H1 (cell line): Measurements from ENCODE around the gene TRIM21. TPM values are rescaled to one million over a fixed set of nuclear protein-coding genes. Genes with fewer than 3 reads are reported as not detected.

Experiments used
- CTCF ChIA-PET: fragments of 300-600 bp; sonication (Branson Sonifier 250); formaldehyde crosslinking; loops from one replicate; lab custom pipeline; 2021; ENCODE audit not compliant: partially characterized antibody; lab: Charles Lee
- POLR2A ChIA-PET: fragments of 300-600 bp; sonication (Branson Sonifier 250); formaldehyde crosslinking; loops from one replicate; lab custom pipeline; 2021; ENCODE audit warnings: inconsistent platforms; ENCODE audit not compliant: partially characterized antibody; lab: Charles Lee
- DNase-seq, 2 experiments: peaks; one replicate each; pipeline versions ENCODE4 v3.0.0 to v3.0.0-alpha.2; 2010 to 2022; ENCODE audit warnings: low spot score in 2 of 2, low read depth in 1 of 2, mixed read lengths in 1 of 2
- FAIRE-seq: peaks from 2 replicates; lab custom pipeline; 2011; peaks lifted over from hg19 to GRCh38; lab: Jason Lieb, UNC
- H2AFZ ChIP-seq: 2 replicates; pipeline ENCODE4 v1.8.1; 2012; ENCODE audit warnings: low read length, inconsistent platforms
- H2AK5ac ChIP-seq: 2 replicates; pipeline ENCODE4 v1.6.1; 2013; ENCODE audit warnings: low read depth, low read length
- H2BK120ac ChIP-seq: replicated peaks from 2 replicates; pipeline ENCODE3; 2013; ENCODE audit warnings: low read depth, low read length, inconsistent platforms
- H2BK12ac ChIP-seq: 2 replicates; pipeline ENCODE4 v1.6.1; 2013; ENCODE audit warnings: low read depth, low read length
- H2BK15ac ChIP-seq: 2 replicates; pipeline ENCODE4 v1.6.1; 2013; ENCODE audit warnings: low read length
- H2BK20ac ChIP-seq: 2 replicates; pipeline ENCODE4 v1.6.1; 2013; ENCODE audit warnings: low read length
- H2BK5ac ChIP-seq: 2 replicates; pipeline ENCODE4 v1.6.1; 2013; ENCODE audit warnings: low read depth, low read length
- H3K14ac ChIP-seq: 2 replicates; pipeline ENCODE4 v1.6.1; 2013; ENCODE audit warnings: inconsistent platforms; ENCODE audit not compliant: insufficient read length
- H3K18ac ChIP-seq: 2 replicates; pipeline ENCODE4 v1.6.1; 2013; ENCODE audit warnings: low read length; ENCODE audit errors: extremely low read depth
- H3K23ac ChIP-seq: 2 replicates; pipeline ENCODE4 v1.6.1; 2013; ENCODE audit warnings: inconsistent platforms; ENCODE audit not compliant: insufficient read length
- H3K23me2 ChIP-seq: 2 replicates; pipeline ENCODE4 v1.6.1; 2013; ENCODE audit warnings: low read depth, low read length
- H3K27ac ChIP-seq: 2 replicates; pipeline ENCODE4 v1.6.1; 2011; ENCODE audit warnings: low read depth, low read length, inconsistent platforms
- H3K27me3 ChIP-seq, 4 experiments: replicated peaks in 1 of 4; 1 replicate in 1 of 4; 2 replicates in 3 of 4; pipeline versions ENCODE4 v1.6.1 to v1.8.1; 2011 to 2013; ENCODE audit warnings: low read length in 3 of 4, mild to moderate bottlenecking in 3 of 4, inconsistent platforms in 2 of 4, mixed read lengths in 2 of 4, moderate library complexity in 1 of 4; ENCODE audit not compliant: control insufficient read depth in 3 of 4, insufficient read depth in 3 of 4; ENCODE audit errors: extremely low read depth in 1 of 4
- H3K36me3 ChIP-seq, 4 experiments: 2 replicates each; pipeline versions ENCODE4 v1.6.1 to v1.8.1; 2011 to 2013; ENCODE audit warnings: mild to moderate bottlenecking in 4 of 4, low read length in 3 of 4, moderate library complexity in 2 of 4, control low read depth in 1 of 4, inconsistent platforms in 1 of 4; ENCODE audit not compliant: insufficient read depth in 4 of 4, control insufficient read depth in 2 of 4
- H3K4ac ChIP-seq: replicated peaks from 2 replicates; pipeline ENCODE3; 2013; ENCODE audit warnings: low read length, low read depth, mixed read lengths, inconsistent platforms; ENCODE audit not compliant: insufficient read length
- H3K4me1 ChIP-seq, 4 experiments: replicated peaks in 1 of 4; 1 replicate in 1 of 4; 2 replicates in 3 of 4; pipeline versions ENCODE4 v1.6.1 to v1.8.1; 2011 to 2013; ENCODE audit warnings: low read length in 3 of 4, inconsistent platforms in 2 of 4, mixed read lengths in 1 of 4; ENCODE audit not compliant: insufficient read depth in 4 of 4, control insufficient read depth in 3 of 4
- H3K4me2 ChIP-seq, 2 experiments: 2 replicates each; pipeline versions ENCODE4 v1.6.1 to v1.8.1; 2011 to 2013; ENCODE audit warnings: low read depth in 2 of 2, low read length in 2 of 2, control low read depth in 1 of 2, inconsistent platforms in 1 of 2, mild to moderate bottlenecking in 1 of 2; ENCODE audit not compliant: insufficient read depth in 1 of 2
- H3K4me3 ChIP-seq, 4 experiments: fragments of 200-600, 300-600 bp in 1 of 4; sonication (generic), shearing (Covaris generic), sonication (Bioruptor Twin) in 1 of 4; 2 replicates each; pipeline versions ENCODE4 v1.5.1 to v1.8.1; 2011 to 2016; ENCODE audit warnings: low read length in 4 of 4, low read depth in 3 of 4, control low read depth in 2 of 4, inconsistent platforms in 2 of 4, mild to moderate bottlenecking in 2 of 4, mixed read lengths in 1 of 4, moderate library complexity in 1 of 4; ENCODE audit not compliant: insufficient read depth in 2 of 4; ENCODE audit errors: extremely low read depth in 1 of 4
- H3K56ac ChIP-seq: replicated peaks from 2 replicates; pipeline ENCODE3; 2013; ENCODE audit warnings: low read depth, mild to moderate bottlenecking, mixed read lengths, low read length, inconsistent platforms; ENCODE audit not compliant: insufficient read length
- H3K79me1 ChIP-seq: 2 replicates; pipeline ENCODE4 v1.6.1; 2013; ENCODE audit warnings: low read depth, low read length, control low read depth
- H3K79me2 ChIP-seq, 2 experiments: 2 replicates each; pipeline versions ENCODE4 v1.6.1 to v1.8.1; 2012 to 2013; ENCODE audit warnings: low read length in 2 of 2, mild to moderate bottlenecking in 2 of 2, inconsistent platforms in 1 of 2; ENCODE audit not compliant: insufficient read depth in 2 of 2, control insufficient read depth in 1 of 2
- H3K9ac ChIP-seq, 4 experiments: replicated peaks in 1 of 4; 1 replicate in 1 of 4; 2 replicates in 3 of 4; pipeline versions ENCODE4 v1.6.1 to v1.8.1; 2011 to 2013; ENCODE audit warnings: low read depth in 3 of 4, low read length in 3 of 4, control low read depth in 2 of 4, mild to moderate bottlenecking in 2 of 4, moderate library complexity in 2 of 4, inconsistent platforms in 1 of 4; ENCODE audit errors: extremely low read depth in 1 of 4
- H3K9me3 ChIP-seq, 2 experiments: 2 replicates each; pipeline versions ENCODE4 v1.6.1 to v1.8.1; 2012 to 2013; ENCODE audit warnings: mild to moderate bottlenecking in 2 of 2, moderate library complexity in 2 of 2, control low read depth in 1 of 2, inconsistent platforms in 1 of 2, low read depth in 1 of 2, low read length in 1 of 2, mixed read lengths in 1 of 2; ENCODE audit not compliant: insufficient read depth in 2 of 2
- H4K20me1 ChIP-seq, 2 experiments: replicated peaks in 1 of 2; 2 replicates each; pipeline versions ENCODE3 to v1.8.1; 2011 to 2013; ENCODE audit warnings: inconsistent platforms in 2 of 2, low read length in 2 of 2, mild to moderate bottlenecking in 1 of 2; ENCODE audit not compliant: insufficient read depth in 2 of 2, control insufficient read depth in 1 of 2
- H4K5ac ChIP-seq: 2 replicates; pipeline ENCODE4 v1.6.1; 2013; ENCODE audit warnings: low read length, low read depth, mixed read lengths, inconsistent platforms; ENCODE audit not compliant: insufficient read length
- H4K8ac ChIP-seq: 2 replicates; pipeline ENCODE4 v1.8.0; 2013; ENCODE audit warnings: mild to moderate bottlenecking, moderate library complexity, low read length, inconsistent platforms; ENCODE audit not compliant: insufficient read depth; ENCODE audit errors: extremely low read depth
- H4K91ac ChIP-seq: replicated peaks from 2 replicates; pipeline ENCODE3; 2013; ENCODE audit warnings: low read length, mixed read lengths, inconsistent platforms; ENCODE audit not compliant: insufficient read length
- ASH2L ChIP-seq: fragments of 200-600, 300-600 bp; sonication (generic); IDR thresholded peaks from one replicate; pipeline ENCODE4 v1.7.1; 2017; ENCODE audit warnings: low read length
- BACH1 ChIP-seq: IDR thresholded peaks from 2 replicates; pipeline ENCODE4 v1.6.1; 2012; ENCODE audit warnings: low read length, improper control_type of control experiment
- CBX8 ChIP-seq: fragments of 300-800, 300-1000 bp; sonication (generic); IDR thresholded peaks from 2 replicates; pipeline ENCODE4 v1.7.1; 2016; ENCODE audit warnings: low read depth, low read length, borderline replicate concordance
- HDAC2 ChIP-seq, 2 experiments: fragments of 300-600 bp in 1 of 2; sonication (generic) in 1 of 2; IDR thresholded peaks; 2 replicates each; pipeline ENCODE4 v1.6.1; 2011 to 2012; ENCODE audit warnings: low read depth in 2 of 2, low read length in 2 of 2, mild to moderate bottlenecking in 2 of 2, moderate library complexity in 2 of 2, borderline replicate concordance in 1 of 2, inconsistent platforms in 1 of 2
- KDM1A ChIP-seq: fragments of 200-600, 300-600 bp; sonication (generic); IDR thresholded peaks from 2 replicates; pipeline ENCODE4 v1.7.1; 2016; ENCODE audit warnings: mild to moderate bottlenecking, low read length, borderline replicate concordance
- NRF1 ChIP-seq: IDR thresholded peaks from 2 replicates; pipeline ENCODE4 v1.6.1; 2011; ENCODE audit warnings: mild to moderate bottlenecking, low read depth, low read length, improper control_type of control experiment
- RBBP5 ChIP-seq: IDR thresholded peaks from 2 replicates; pipeline ENCODE4 v1.7.1; 2012; ENCODE audit warnings: low read depth, mild to moderate bottlenecking, inconsistent platforms, low read length, moderate library complexity, borderline replicate concordance
- RFX5 ChIP-seq: IDR thresholded peaks from 2 replicates; pipeline ENCODE4 v1.6.1; 2011; ENCODE audit warnings: low read depth, low read length, improper control_type of control experiment, borderline replicate concordance
- RNF2 ChIP-seq: fragments of 200-900, 300-1000 bp; sonication (generic); IDR thresholded peaks from 2 replicates; pipeline ENCODE4 v1.7.1; 2016; ENCODE audit warnings: borderline replicate concordance, low read depth, mild to moderate bottlenecking, antibody characterized with exemption, low read length; ENCODE audit not compliant: poor library complexity, severe bottlenecking; ENCODE audit errors: missing control alignments
- SRF ChIP-seq: IDR thresholded peaks from 2 replicates; pipeline ENCODE4 v1.6.1; 2011; ENCODE audit warnings: mild to moderate bottlenecking, low read depth, low read length, moderate library complexity
- WGBS, 2 experiments: shearing (Covaris generic) in 1 of 2; methylation state at CpG; one replicate each; pipeline versions ENCODE4 v1.1.6 to v1.1.7; 2013 to 2015; ENCODE audit warnings: low lambda C conversion rate in 2 of 2, mixed read lengths in 2 of 2, inconsistent platforms in 1 of 2, low coverage in 1 of 2, missing lambda C conversion rate in 1 of 2; ENCODE audit not compliant: insufficient replicate concordance in 2 of 2, insufficient coverage in 1 of 2, insufficient read length in 1 of 2; ENCODE audit errors: extremely low coverage in 1 of 2, missing lambda C conversion rate in 1 of 2; 5-methylcytosine and 5-hydroxymethylcytosine counted together
- polyA plus RNA-seq, 7 experiments: library from polyadenylated mRNA; depleted of rRNA in 3 of 7; stranded (reverse) in 5 of 7; unstranded in 2 of 7; fragments of >200 nt in 5 of 7; fragments of 200-250 nt in 2 of 7; gene quantifications; 1 replicate in 5 of 7; 2 replicates in 1 of 7; 4 replicates in 1 of 7; pipeline versions ENCODE4 v1.2.1 to v1.2.3, GENCODE V29; 2011 to 2013; ENCODE audit warnings: missing spikeins in 2 of 7, mixed read lengths in 2 of 7
- total RNA-seq: library from RNA; stranded (reverse); fragmentation: NEBNext Ultra II Directional; extraction: Animal tissue kit (Norgen Biotek cat#: 25700); gene quantifications from 2 replicates; pipeline ENCODE4 v1.2.1, GENCODE V29; 2021
- TF ChIP-seq, protein P1 (sequence below): IDR thresholded peaks from 2 replicates; pipeline ENCODE4 v1.6.1; 2012; ENCODE audit warnings: inconsistent platforms
- TF ChIP-seq, protein P2 (sequence below): IDR thresholded peaks from 2 replicates; pipeline ENCODE4 v1.6.1; 2012; ENCODE audit warnings: low read length, inconsistent platforms

TRIM21 gene
- total and polyA plus RNA-seq, 2 of the 8 experiments (the other 6 are each of a cell fraction or from before 2014, with no cell fraction given) = 15.6 to 16.7 TPM

DNA sequence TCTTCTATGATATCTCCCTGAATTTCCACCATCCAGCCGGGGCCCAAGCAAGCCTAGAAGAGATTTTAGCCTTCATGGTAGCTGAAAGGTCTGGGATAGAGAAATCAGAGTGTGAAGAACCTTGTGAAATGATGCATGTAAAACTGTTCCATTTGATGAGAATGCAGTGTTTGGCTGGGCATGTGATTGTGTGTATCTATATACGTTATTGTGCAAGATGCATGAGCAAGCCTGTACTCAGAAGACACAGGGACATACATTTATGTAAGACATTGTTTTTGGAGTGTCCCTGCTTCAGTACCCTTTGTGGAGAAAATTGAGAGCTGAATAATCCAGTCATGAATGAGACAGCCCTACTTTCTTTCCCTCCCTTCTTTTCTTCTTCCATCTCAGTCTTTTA, 40.4 kb upstream of the TRIM21 start:
- Histone ChIP-seq H3K14ac (no peak overlapping the region), H3K79me2 (no peaks in the 10 kb centered on the region), H4K20me1 (no peaks in the 10 kb centered on the region), H4K8ac (no peak overlapping the region), H2BK20ac (no peak overlapping the region), H2AFZ (no peak overlapping the region), H3K79me1 (no peaks in the 10 kb centered on the region), H4K5ac (no peak overlapping the region), H3K27ac (no peak overlapping the region), H3K23ac (no peak overlapping the region), H2BK12ac (no peak overlapping the region), H3K36me3 (no peaks in the 10 kb centered on the region), H3K4me2 (no peak overlapping the region), H3K56ac (no peak overlapping the region), H3K9me3 (no peaks in the 10 kb centered on the region), H2BK120ac (no peak overlapping the region), H3K27me3 (no peaks in the 10 kb centered on the region), H2AK5ac (no peak overlapping the region), H2BK5ac (no peak overlapping the region), H3K4ac (no peak overlapping the region), H3K4me3 (no peak overlapping the region), H2BK15ac (no peak overlapping the region), H3K4me1 (peaks cover 0 to 6% (median 0%) of the 10 kb centered on the region in 4 experiments; a peak in 2 of 7 replicates), H4K91ac (no peak overlapping the region), H3K9ac (no peak overlapping the region), H3K18ac (no peak overlapping the region), H3K23me2 (no peaks in the 10 kb centered on the region)
- CTCF ChIA-PET = no interaction called here
- 85% methylated on average over 2 of the region's 2 CpGs; no CpG with 5 or more reads in 1 of the 2 experiments for WGBS, 2 experiments
- no peak for FAIRE-seq
- no peak for TF ChIP-seq RFX5
- TF ChIP-seq, protein P1, sequence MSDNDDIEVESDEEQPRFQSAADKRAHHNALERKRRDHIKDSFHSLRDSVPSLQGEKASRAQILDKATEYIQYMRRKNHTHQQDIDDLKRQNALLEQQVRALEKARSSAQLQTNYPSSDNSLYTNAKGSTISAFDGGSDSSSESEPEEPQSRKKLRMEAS = no peak
- TF ChIP-seq KDM1A = no peak
- TF ChIP-seq HDAC2 (IDR thresholded peaks at IDR 0.05; ENCODE audit: borderline replicate concordance in 1 of 2, low read depth in 2 of 2, low read length in 2 of 2) = no peak
- no peak for TF ChIP-seq RNF2
- TF ChIP-seq RBBP5 = no peak
- TF ChIP-seq SRF = no peak
- no peak for TF ChIP-seq BACH1
- TF ChIP-seq CBX8 = no peak
- TF ChIP-seq, protein P2, sequence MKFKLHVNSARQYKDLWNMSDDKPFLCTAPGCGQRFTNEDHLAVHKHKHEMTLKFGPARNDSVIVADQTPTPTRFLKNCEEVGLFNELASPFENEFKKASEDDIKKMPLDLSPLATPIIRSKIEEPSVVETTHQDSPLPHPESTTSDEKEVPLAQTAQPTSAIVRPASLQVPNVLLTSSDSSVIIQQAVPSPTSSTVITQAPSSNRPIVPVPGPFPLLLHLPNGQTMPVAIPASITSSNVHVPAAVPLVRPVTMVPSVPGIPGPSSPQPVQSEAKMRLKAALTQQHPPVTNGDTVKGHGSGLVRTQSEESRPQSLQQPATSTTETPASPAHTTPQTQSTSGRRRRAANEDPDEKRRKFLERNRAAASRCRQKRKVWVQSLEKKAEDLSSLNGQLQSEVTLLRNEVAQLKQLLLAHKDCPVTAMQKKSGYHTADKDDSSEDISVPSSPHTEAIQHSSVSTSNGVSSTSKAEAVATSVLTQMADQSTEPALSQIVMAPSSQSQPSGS = no peak
- TF ChIP-seq ASH2L = no peak
- no peak for TF ChIP-seq NRF1
- POLR2A ChIA-PET = no interaction called here
- DNase-seq = no peak
